ENCODE measurements around the gene ARMC10. TPM values are rescaled to one million over a fixed set of nuclear protein-coding genes. Genes with fewer than 3 reads are reported as not detected.
"Not testable (repeated sequence)": the region's sequence is repeated elsewhere in the genome, so short reads cannot be mapped to it uniquely, and the experiment has no call there.

The ARMC10 gene
- total RNA-seq, 1 donor from 2014 or later, result 22.6 TPM

DNA sequence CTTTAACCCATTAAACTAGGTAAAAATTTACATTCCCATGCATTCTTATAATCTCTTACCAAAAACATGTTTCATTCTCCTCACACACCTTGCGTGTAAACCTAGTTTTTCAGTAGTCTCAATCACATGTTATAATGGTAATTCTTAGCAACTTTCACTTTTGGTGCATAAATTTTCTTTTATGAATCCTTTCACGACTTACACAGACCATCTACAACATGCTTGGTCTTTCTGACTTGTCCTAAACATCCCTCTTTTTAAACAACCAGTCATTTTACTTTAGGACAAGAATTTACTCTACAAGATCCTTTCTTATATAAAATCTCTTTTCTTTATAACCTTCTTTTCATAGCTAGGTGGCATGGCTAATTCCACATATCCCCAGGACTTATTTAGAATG lies 26.1 kb upstream of the ARMC10 start:
- no peak overlapping the region for H3K4me3 ChIP-seq
- H3K27me3 ChIP-seq (ENCODE audit: low read depth), result no peaks in the 10 kb centered on the region
- TF ChIP-seq, protein P1, sequence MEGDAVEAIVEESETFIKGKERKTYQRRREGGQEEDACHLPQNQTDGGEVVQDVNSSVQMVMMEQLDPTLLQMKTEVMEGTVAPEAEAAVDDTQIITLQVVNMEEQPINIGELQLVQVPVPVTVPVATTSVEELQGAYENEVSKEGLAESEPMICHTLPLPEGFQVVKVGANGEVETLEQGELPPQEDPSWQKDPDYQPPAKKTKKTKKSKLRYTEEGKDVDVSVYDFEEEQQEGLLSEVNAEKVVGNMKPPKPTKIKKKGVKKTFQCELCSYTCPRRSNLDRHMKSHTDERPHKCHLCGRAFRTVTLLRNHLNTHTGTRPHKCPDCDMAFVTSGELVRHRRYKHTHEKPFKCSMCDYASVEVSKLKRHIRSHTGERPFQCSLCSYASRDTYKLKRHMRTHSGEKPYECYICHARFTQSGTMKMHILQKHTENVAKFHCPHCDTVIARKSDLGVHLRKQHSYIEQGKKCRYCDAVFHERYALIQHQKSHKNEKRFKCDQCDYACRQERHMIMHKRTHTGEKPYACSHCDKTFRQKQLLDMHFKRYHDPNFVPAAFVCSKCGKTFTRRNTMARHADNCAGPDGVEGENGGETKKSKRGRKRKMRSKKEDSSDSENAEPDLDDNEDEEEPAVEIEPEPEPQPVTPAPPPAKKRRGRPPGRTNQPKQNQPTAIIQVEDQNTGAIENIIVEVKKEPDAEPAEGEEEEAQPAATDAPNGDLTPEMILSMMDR (IDR thresholded peaks at IDR 0.05; ENCODE audit: borderline replicate concordance), result no peak
- peaks cover 20% of the 10 kb centered on the region for H3K9me3 ChIP-seq (replicated peaks)
- no peak for DNase-seq
- H3K27ac ChIP-seq (replicated peaks), result no peak overlapping the region
- no peaks in the 10 kb centered on the region for H3K4me1 ChIP-seq
- intact Hi-C loops (cut with micrococcal nuclease), result no loop called here
- H3K36me3 ChIP-seq, result no peaks in the 10 kb centered on the region

DNA sequence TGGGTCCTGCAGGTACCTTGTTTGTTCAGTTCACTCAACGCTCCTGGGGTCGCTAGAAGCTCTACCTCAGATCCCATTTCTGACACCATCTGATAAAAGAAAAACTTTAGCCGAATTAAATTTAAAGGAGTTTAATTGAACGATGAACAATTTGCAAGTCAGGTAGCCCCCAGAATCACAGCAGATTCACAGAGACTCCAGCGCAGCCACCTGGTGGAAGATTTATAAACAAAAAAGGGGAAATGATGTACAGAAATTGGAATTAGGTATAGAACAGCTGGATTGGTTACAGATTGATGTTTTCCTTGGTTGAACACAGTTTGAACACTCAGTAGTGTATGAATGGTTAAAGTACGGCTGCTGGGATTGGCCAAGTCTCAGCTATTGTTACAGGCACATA lies 23.4 kb upstream of the ARMC10 start:
- H3K27me3 ChIP-seq (ENCODE audit: low read depth), result no peaks in the 10 kb centered on the region
- peaks cover 14% of the 10 kb centered on the region for H3K9me3 ChIP-seq (replicated peaks)
- H3K4me1 ChIP-seq, result no peaks in the 10 kb centered on the region
- DNase-seq, result no peak
- no peak overlapping the region for H3K27ac ChIP-seq (replicated peaks)
- intact Hi-C loops (cut with micrococcal nuclease), result no loop called here
- no peak overlapping the region for H3K4me3 ChIP-seq
- H3K36me3 ChIP-seq, result no peaks in the 10 kb centered on the region
- TF ChIP-seq, protein P1 (IDR thresholded peaks at IDR 0.05; ENCODE audit: borderline replicate concordance), result no peak

DNA sequence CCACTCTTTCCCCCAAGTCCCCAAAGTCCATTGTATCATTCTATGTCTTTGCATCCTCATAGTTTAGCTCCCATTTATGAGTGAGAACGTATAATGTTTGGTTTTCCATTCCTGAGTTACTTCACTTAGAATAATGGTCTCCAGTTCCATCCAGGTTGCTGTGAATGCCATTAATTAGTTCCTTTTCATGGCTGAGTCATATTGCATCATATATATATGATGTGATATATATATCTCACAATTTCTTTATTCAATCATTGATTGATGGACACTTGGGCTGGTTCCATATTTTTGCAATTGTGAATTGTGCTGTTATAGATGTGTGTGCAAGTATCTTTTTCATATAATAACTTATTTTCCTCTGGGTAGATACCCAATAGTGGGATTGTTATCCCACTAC lies 18.9 kb upstream of the ARMC10 start:
- intact Hi-C loops (cut with micrococcal nuclease); H3K9me3 ChIP-seq (replicated peaks); H3K4me3 ChIP-seq; H3K27me3 ChIP-seq (ENCODE audit: low read depth); H3K4me1 ChIP-seq; H3K36me3 ChIP-seq; DNase-seq; H3K27ac ChIP-seq (replicated peaks): not testable (repeated sequence)

DNA sequence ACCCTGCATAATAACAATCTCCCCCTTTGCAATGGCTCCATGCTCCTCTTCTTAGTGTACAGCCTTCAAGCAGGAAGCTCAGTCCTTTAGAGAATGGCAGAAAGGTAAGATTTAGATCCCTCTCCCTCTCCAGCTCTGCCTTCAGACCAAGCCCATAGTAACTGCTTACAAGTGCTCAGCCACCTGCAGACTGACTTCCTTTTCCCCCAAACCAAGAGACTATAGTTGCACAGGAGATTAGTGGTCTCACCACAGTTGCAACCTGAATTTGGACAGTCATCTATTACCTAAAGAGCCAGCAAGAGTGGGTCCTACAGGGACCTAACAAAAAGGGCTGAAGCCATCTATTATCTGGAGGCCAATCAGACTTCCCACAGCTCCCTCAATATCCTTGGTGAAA lies 16.8 kb upstream of the ARMC10 start:
- Histone ChIP-seq H3K27ac (replicated peaks) (no peak overlapping the region), H3K27me3 (ENCODE audit: low read depth) (no peaks in the 10 kb centered on the region), H3K36me3 (no peaks in the 10 kb centered on the region), H3K4me3 (no peak overlapping the region), H3K9me3 (replicated peaks) (no peaks in the 10 kb centered on the region), H3K4me1 (no peaks in the 10 kb centered on the region)
- TF ChIP-seq, protein P1 (IDR thresholded peaks at IDR 0.05; ENCODE audit: borderline replicate concordance), result no peak
- DNase-seq, result no peak
- intact Hi-C loops (cut with micrococcal nuclease), result no loop called here

DNA sequence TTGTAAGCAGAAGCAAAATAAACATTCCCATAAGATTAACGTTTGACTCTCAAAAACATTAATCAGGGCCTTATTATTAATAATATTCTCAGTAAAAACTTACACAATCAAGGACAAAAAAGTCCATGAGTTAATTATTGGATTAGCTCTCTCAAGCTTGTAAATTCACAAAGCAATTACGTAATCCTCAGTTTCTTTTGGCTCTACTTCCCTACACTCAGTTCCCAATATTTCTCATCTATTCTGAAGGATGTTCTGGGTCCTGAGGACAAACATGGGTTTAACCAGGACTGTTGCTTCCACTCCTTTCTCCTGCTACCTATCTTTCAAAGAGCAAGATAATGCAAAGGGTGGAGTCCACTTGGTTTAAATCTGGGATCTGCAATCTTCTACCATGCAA lies 15.5 kb upstream of the ARMC10 start:
- H3K4me3 ChIP-seq, result no peak overlapping the region
- H3K27ac ChIP-seq (replicated peaks), result no peak overlapping the region
- TF ChIP-seq, protein P1 (IDR thresholded peaks at IDR 0.05; ENCODE audit: borderline replicate concordance), result no peak
- H3K36me3 ChIP-seq, result no peaks in the 10 kb centered on the region
- intact Hi-C loops (cut with micrococcal nuclease), result no loop called here
- no peak for DNase-seq
- no peaks in the 10 kb centered on the region for H3K4me1 ChIP-seq
- H3K27me3 ChIP-seq (ENCODE audit: low read depth), result no peaks in the 10 kb centered on the region
- no peaks in the 10 kb centered on the region for H3K9me3 ChIP-seq (replicated peaks)

DNA sequence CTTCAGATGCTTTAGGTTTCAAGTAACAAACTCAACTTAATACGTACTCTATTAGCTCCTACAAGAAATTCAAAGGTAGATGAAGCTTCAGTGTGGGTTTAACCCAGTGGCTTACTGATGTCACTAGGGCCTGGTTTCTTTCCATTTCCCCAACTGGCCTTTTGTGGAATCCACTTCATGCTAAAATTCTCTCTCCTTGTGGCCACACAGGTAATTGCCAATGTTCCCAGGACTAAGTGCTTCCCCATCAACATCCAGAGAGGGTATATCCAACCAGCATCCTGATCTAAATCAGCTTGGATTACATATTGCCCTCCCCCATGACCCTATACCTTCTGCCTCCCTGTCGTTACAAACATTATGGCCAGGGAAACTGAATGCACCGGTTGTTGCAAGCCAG lies 11.0 kb upstream of the ARMC10 start:
- H3K9me3 ChIP-seq (replicated peaks), result no peaks in the 10 kb centered on the region
- H3K27me3 ChIP-seq (ENCODE audit: low read depth), result no peaks in the 10 kb centered on the region
- H3K4me3 ChIP-seq, result no peak overlapping the region
- intact Hi-C loops (cut with micrococcal nuclease), result no loop called here
- H3K4me1 ChIP-seq, result no peaks in the 10 kb centered on the region
- H3K27ac ChIP-seq (replicated peaks), result no peak overlapping the region
- no peaks in the 10 kb centered on the region for H3K36me3 ChIP-seq
- TF ChIP-seq, protein P1 (IDR thresholded peaks at IDR 0.05; ENCODE audit: borderline replicate concordance), result no peak
- no peak for DNase-seq

Measured in left ventricle myocardium inferior (tissue), 1 donor.